KMS-11 (cell line): Measurements from ENCODE around the gene PRDM2.

Experiments
- H2AFZ ChIP-seq: fragments of 200-600 bp; sonication (generic); 2 replicates; pipeline ENCODE4 v1.6.1; 2016; ENCODE audit warnings: antibody characterized with exemption, mixed run types, low read depth
- H3K27ac ChIP-seq: fragments of 200-600 bp; sonication (generic); 2 replicates; pipeline ENCODE4 v1.6.1; 2016; ENCODE audit warnings: mild to moderate bottlenecking, mixed run types
- H3K27me3 ChIP-seq: fragments of 200-600 bp; sonication (generic); 2 replicates; pipeline ENCODE4 v1.6.1; 2017; ENCODE audit warnings: mild to moderate bottlenecking, low read depth, mixed run types, moderate library complexity; ENCODE audit not compliant: insufficient read depth
- H3K36me3 ChIP-seq: fragments of 200-600 bp; sonication (generic); 2 replicates; pipeline ENCODE4 v1.6.1; 2017; ENCODE audit warnings: mild to moderate bottlenecking, mixed run types; ENCODE audit not compliant: insufficient read depth
- H3K4me1 ChIP-seq: fragments of 200-600 bp; sonication (generic); 2 replicates; pipeline ENCODE4 v1.6.1; 2016; ENCODE audit warnings: mild to moderate bottlenecking, low read depth, mixed run types; ENCODE audit not compliant: poor library complexity, severe bottlenecking
- H3K4me2 ChIP-seq: fragments of 200-600 bp; sonication (generic); 2 replicates; pipeline ENCODE4 v1.7.0; 2016; ENCODE audit warnings: mild to moderate bottlenecking, mixed run types
- H3K4me3 ChIP-seq: fragments of 200-600 bp; sonication (generic); IDR thresholded peaks from 2 replicates; pipeline ENCODE4 v1.6.1; 2017; ENCODE audit warnings: low read depth, low read length, mixed read lengths; ENCODE audit not compliant: insufficient read depth
- H3K79me2 ChIP-seq: fragments of 200-600 bp; sonication (generic); 2 replicates; pipeline ENCODE4 v1.6.1; 2016; ENCODE audit warnings: low read depth, mixed run types; ENCODE audit not compliant: insufficient read depth
- H3K9ac ChIP-seq: fragments of 200-600 bp; sonication (generic); 2 replicates; pipeline ENCODE4 v1.6.1; 2016; ENCODE audit warnings: mild to moderate bottlenecking, mixed run types
- H4K20me1 ChIP-seq: fragments of 200-600 bp; sonication (generic); 2 replicates; pipeline ENCODE4 v1.6.1; 2016; ENCODE audit warnings: mild to moderate bottlenecking, mixed run types; ENCODE audit not compliant: insufficient read depth
- CTCF ChIP-seq: fragments of 200-600 bp; sonication (generic); conservative IDR thresholded peaks from 2 replicates; pipeline ENCODE4 v1.6.1; 2017; ENCODE audit warnings: low read depth, mild to moderate bottlenecking, antibody characterized with exemption, low read length, moderate library complexity, mixed read lengths

Gene PRDM2

GRCh38 chr1:13832100-13832499 is 132.1 kb downstream of the PRDM2 start:
- TF ChIP-seq CTCF = no peak
- Histone ChIP-seq H3K4me3 (no peak overlapping the region), H3K4me1 (no peaks in the 10 kb centered on the region), H3K36me3 (no peaks in the 10 kb centered on the region), H4K20me1 (no peaks in the 10 kb centered on the region), H2AFZ (no peak overlapping the region), H3K27me3 (no peaks in the 10 kb centered on the region), H3K27ac (no peak overlapping the region), H3K9ac (no peak overlapping the region), H3K79me2 (no peaks in the 10 kb centered on the region), H3K4me2 (no peak overlapping the region)

- no peak overlapping the region for H3K4me3 ChIP-seq
- no peaks in the 10 kb centered on the region for H3K4me1 ChIP-seq
- no peak overlapping the region for H3K9ac ChIP-seq
- H3K27ac ChIP-seq = no peak overlapping the region
- H4K20me1 ChIP-seq = no peaks in the 10 kb centered on the region
- H3K27me3 ChIP-seq = no peaks in the 10 kb centered on the region
- H3K4me2 ChIP-seq = no peak overlapping the region
- no peak overlapping the region for H2AFZ ChIP-seq
- TF ChIP-seq CTCF = no peak
- H3K79me2 ChIP-seq = no peaks in the 10 kb centered on the region
- no peaks in the 10 kb centered on the region for H3K36me3 ChIP-seq
Observed at GRCh38 chr1:13832536-13832935, 132.5 kb downstream of the PRDM2 start.

- Histone ChIP-seq H3K4me3 (no peak overlapping the region), H3K27ac (no peak overlapping the region), H3K4me2 (no peak overlapping the region), H3K9ac (no peak overlapping the region), H4K20me1 (no peaks in the 10 kb centered on the region), H2AFZ (no peak overlapping the region), H3K36me3 (no peaks in the 10 kb centered on the region), H3K27me3 (no peaks in the 10 kb centered on the region), H3K79me2 (no peaks in the 10 kb centered on the region), H3K4me1 (no peaks in the 10 kb centered on the region)
- TF ChIP-seq CTCF = no peak
Observed at GRCh38 chr1:13836136-13836535, 136.1 kb downstream of the PRDM2 start.

- Histone ChIP-seq H4K20me1 (no peaks in the 10 kb centered on the region), H3K27me3 (no peaks in the 10 kb centered on the region), H3K4me1 (no peaks in the 10 kb centered on the region), H2AFZ (no peak overlapping the region), H3K36me3 (no peaks in the 10 kb centered on the region), H3K9ac (no peak overlapping the region), H3K79me2 (no peaks in the 10 kb centered on the region), H3K4me2 (no peak overlapping the region), H3K27ac (no peak overlapping the region), H3K4me3 (no peak overlapping the region)
- no peak for TF ChIP-seq CTCF
Observed at GRCh38 chr1:13836631-13837030, 136.6 kb downstream of the PRDM2 start.

- Histone ChIP-seq H2AFZ (no peak overlapping the region), H3K4me1 (no peaks in the 10 kb centered on the region), H3K36me3 (no peaks in the 10 kb centered on the region), H3K9ac (no peak overlapping the region), H3K79me2 (no peaks in the 10 kb centered on the region), H4K20me1 (no peaks in the 10 kb centered on the region), H3K27me3 (no peaks in the 10 kb centered on the region), H3K27ac (no peak overlapping the region), H3K4me3 (no peak overlapping the region), H3K4me2 (no peak overlapping the region)
- no peak for TF ChIP-seq CTCF
Observed at GRCh38 chr1:13838236-13838635, 138.2 kb downstream of the PRDM2 start.
